HepG2 (cell line): ENCODE results near the gene NOS2. TPM values are rescaled to one million over a fixed set of nuclear protein-coding genes. Genes with fewer than 3 reads are reported as not detected.

Source experiments
- ATAC-seq: fragments of 200-7000 bp; cut with Tn5 transposase; 3 replicates; pipeline ENCODE4 v1.9.1; 2020; ENCODE audit warnings: mild to moderate bottlenecking, moderate library complexity
- BruUV-seq: library from RNA; stranded (reverse); fragments of 400-500 nt; replicated peaks from 2 replicates; lab custom pipeline; 2021; lab: Mats Ljungman, UMichigan
- CTCF ChIA-PET: fragments of 300-600 bp; formaldehyde crosslinking; extraction: SDS; loops from one replicate; lab custom pipeline; 2021; ENCODE audit warnings: low total read pairs, inconsistent platforms, low intra/inter-chr PET ratio; lab: Yijun Ruan, JAX
- POLR2A ChIA-PET: fragments of 350-600 bp; sonication (Branson Sonifier 250); formaldehyde crosslinking; loops from one replicate; lab custom pipeline; 2020; ENCODE audit warnings: antibody characterized with exemption, inconsistent platforms; lab: Yijun Ruan, JAX
- DNase-seq: peaks from one replicate; pipeline ENCODE4 v3.0.0-alpha.2; 2015; ENCODE audit warnings: low spot score
- FAIRE-seq: peaks from 3 replicates; lab custom pipeline; 2011; peaks lifted over from hg19 to GRCh38; lab: Jason Lieb, UNC
- H2AFZ ChIP-seq: one replicate; pipeline ENCODE4 v1.6.1; 2011; ENCODE audit warnings: low read length, inconsistent platforms
- H3K27ac ChIP-seq: fragments of 300-600 bp; 3 replicates; pipeline ENCODE4 v1.8.0; 2011; ENCODE audit warnings: mixed run types, mild to moderate bottlenecking, mixed read lengths, low read length, inconsistent platforms; ENCODE audit not compliant: insufficient read depth; ENCODE audit errors: extremely low read length
- H3K27me3 ChIP-seq, 2 experiments: fragments of 200-600 bp in 1 of 2; 2 replicates in 1 of 2; 3 replicates in 1 of 2; pipeline versions ENCODE4 v1.6.0 to v1.8.0; 2011; ENCODE audit warnings: low read length in 2 of 2, mild to moderate bottlenecking in 2 of 2, moderate library complexity in 2 of 2, inconsistent platforms in 1 of 2; ENCODE audit not compliant: insufficient read depth in 2 of 2, control insufficient read depth in 1 of 2
- H3K36me3 ChIP-seq, 2 experiments: fragments of 200-600 bp in 1 of 2; replicated peaks in 1 of 2; 2 replicates in 1 of 2; 3 replicates in 1 of 2; pipeline versions ENCODE4 v1.5.1 to v1.8.0; 2011; ENCODE audit warnings: low read length in 2 of 2, inconsistent platforms in 1 of 2; ENCODE audit not compliant: insufficient read depth in 2 of 2, control insufficient read depth in 1 of 2
- H3K4me1 ChIP-seq: 2 replicates; pipeline ENCODE4 v1.5.1; 2012; ENCODE audit warnings: low read length, inconsistent platforms; ENCODE audit not compliant: insufficient read depth
- H3K4me2 ChIP-seq: 2 replicates; pipeline ENCODE4 v1.6.0; 2011; ENCODE audit warnings: low read depth, low read length, inconsistent platforms
- H3K4me3 ChIP-seq, 3 experiments: fragments of 200-600 bp in 1 of 3; sonication (generic), shearing (Covaris generic) in 1 of 3; replicated peaks in 1 of 3; 2 replicates each; pipeline ENCODE4 v1.5.1; 2011 to 2016; ENCODE audit warnings: low read length in 3 of 3, inconsistent platforms in 2 of 3, low read depth in 2 of 3, mild to moderate bottlenecking in 2 of 3, control low read depth in 1 of 3, mixed read lengths in 1 of 3; ENCODE audit not compliant: insufficient read depth in 1 of 3
- H3K79me2 ChIP-seq: one replicate; pipeline ENCODE4 v1.6.1; 2011; ENCODE audit warnings: low read length, inconsistent platforms; ENCODE audit not compliant: insufficient read depth
- H3K9ac ChIP-seq: 2 replicates; pipeline ENCODE4 v1.6.0; 2011; ENCODE audit warnings: mild to moderate bottlenecking, low read depth, low read length, inconsistent platforms; ENCODE audit not compliant: insufficient read depth
- H3K9me3 ChIP-seq: 2 replicates; pipeline ENCODE4 v1.5.1; 2012; ENCODE audit warnings: mild to moderate bottlenecking, low read length
- H4K20me1 ChIP-seq: 2 replicates; pipeline ENCODE4 v1.6.0; 2011; ENCODE audit warnings: inconsistent platforms, mild to moderate bottlenecking, low read length, moderate library complexity; ENCODE audit not compliant: insufficient read depth
- HMGA1 ChIP-seq: sonication (generic); formaldehyde crosslinking; conservative IDR thresholded peaks from 2 replicates; pipeline ENCODE4 v1.4.0; 2020; ENCODE audit warnings: missing genetic modification reagents
- MAF1 ChIP-seq: sonication (generic); formaldehyde crosslinking; IDR thresholded peaks from 2 replicates; pipeline ENCODE4 v1.5.0; 2020; ENCODE audit warnings: missing genetic modification reagents, borderline replicate concordance
- PHF5A ChIP-seq: IDR thresholded peaks from one replicate; pipeline ENCODE4 v1.6.1; 2018; ENCODE audit warnings: low read depth, missing genetic modification reagents; ENCODE audit not compliant: unreplicated experiment
- SIN3B ChIP-seq: fragments of 150-350 bp; IDR thresholded peaks from 2 replicates; pipeline ENCODE4 v1.6.1; 2014; ENCODE audit warnings: low read length
- SOX5 ChIP-seq: IDR thresholded peaks from 2 replicates; pipeline ENCODE4 v1.6.1; 2016; ENCODE audit warnings: borderline replicate concordance
- ZNF335 ChIP-seq: sonication (generic); formaldehyde crosslinking; IDR thresholded peaks from 2 replicates; pipeline ENCODE4 v1.4.0; 2020; ENCODE audit warnings: missing genetic modification reagents
- ZNF468 ChIP-seq: sonication (generic); formaldehyde crosslinking; IDR thresholded peaks from 2 replicates; pipeline ENCODE4 v1.8.0; 2022; ENCODE audit warnings: mild to moderate bottlenecking, moderate library complexity, missing genetic modification reagents
- ZSCAN22 ChIP-seq: sonication (generic); formaldehyde crosslinking; IDR thresholded peaks from 2 replicates; pipeline ENCODE4 v1.4.0; 2020; ENCODE audit warnings: mild to moderate bottlenecking, missing genetic modification reagents
- WGBS: methylation state at CpG from one replicate; pipeline ENCODE4 v1.1.6; 2017; ENCODE audit warnings: low lambda C conversion rate; 5-methylcytosine and 5-hydroxymethylcytosine counted together
- in situ Hi-C: cut with HindIII; loops from 2 replicates; pipeline ENCODE4 v1.10.0; 2017; ENCODE audit warnings: low pct_unique_long_range_greater_than_20kb; ENCODE audit not compliant: extremely low pct_ligation_motif_present
- intact Hi-C: fragments of 100-400 bp; cut with micrococcal nuclease; formaldehyde crosslinking; loops from one replicate; pipeline ENCODE4 v1.10.0; 2022; ENCODE audit not compliant: unreplicated experiment
- polyA plus RNA-seq, 8 experiments: library from polyadenylated mRNA; depleted of rRNA in 3 of 8; stranded (reverse) in 7 of 8; unstranded in 1 of 8; fragments of >200 nt; fragmentation: Illumina TruSeq in 4 of 8; extraction: Trizol in 4 of 8; gene quantifications; 2 replicates each; pipeline versions ENCODE4 v1.2.1 to v1.2.3, GENCODE V29; 2011 to 2016; ENCODE audit warnings: low read depth in 4 of 8, missing spikeins in 1 of 8, mixed read lengths in 1 of 8; ENCODE audit not compliant: insufficient read depth in 1 of 8
- total RNA-seq, 5 experiments: library from RNA; depleted of rRNA; stranded (reverse); fragments of >200 nt; fragmentation: Illumina TruSeq; extraction: Trizol; gene quantifications; 2 replicates each; pipeline ENCODE4 v1.2.3, GENCODE V29; 2016; ENCODE audit warnings: low read depth in 1 of 5
- TF ChIP-seq, protein P1 (sequence below): sonication (generic); formaldehyde crosslinking; IDR thresholded peaks from 2 replicates; pipeline ENCODE4 v1.5.0; 2020; ENCODE audit warnings: missing genetic modification reagents
- TF ChIP-seq, protein P2 (sequence below): sonication (generic); formaldehyde crosslinking; IDR thresholded peaks from 2 replicates; pipeline ENCODE4 v1.5.0; 2020; ENCODE audit warnings: mild to moderate bottlenecking, missing genetic modification reagents, moderate library complexity
- TF ChIP-seq, protein P3 (sequence below): conservative IDR thresholded peaks from 2 replicates; pipeline ENCODE4 v1.6.1; 2018; ENCODE audit warnings: missing genetic modification reagents

NOS2 gene
- total and polyA plus RNA-seq, 2 of the 13 experiments (the other 11 are each of a cell fraction or from before 2014, with no cell fraction given), result 0.02 TPM; not detected in 1

DNA sequence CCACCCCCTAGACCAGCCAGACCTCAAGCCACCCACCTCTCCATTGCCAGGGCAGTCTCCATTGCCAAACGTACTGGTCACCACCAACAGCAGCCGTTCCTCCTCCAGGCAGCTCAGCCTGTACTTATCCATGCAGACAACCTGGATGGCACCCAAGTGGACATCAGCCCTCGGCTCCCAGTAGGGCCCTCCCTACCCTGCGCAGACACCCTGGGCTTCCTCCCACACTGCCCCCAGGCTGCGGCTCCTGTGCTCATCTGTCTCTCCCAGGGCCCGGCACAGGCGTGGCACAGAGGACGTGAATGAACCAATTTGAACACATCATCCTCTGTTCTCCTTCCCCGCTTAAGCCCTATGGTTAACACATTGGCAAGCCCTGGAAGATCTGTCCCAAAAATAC is 29.5 kb downstream of the NOS2 start:
- H3K4me3 ChIP-seq, result no peak overlapping the region
- FAIRE-seq (no peak), DNase-seq (no peak), ATAC-seq (no peak)
- POLR2A ChIA-PET, result no interaction called here
- no peaks in the 10 kb centered on the region for H3K36me3 ChIP-seq
- intact Hi-C loops, result no loop called here
- no peak for TF ChIP-seq ZNF335
- TF ChIP-seq, protein P1, sequence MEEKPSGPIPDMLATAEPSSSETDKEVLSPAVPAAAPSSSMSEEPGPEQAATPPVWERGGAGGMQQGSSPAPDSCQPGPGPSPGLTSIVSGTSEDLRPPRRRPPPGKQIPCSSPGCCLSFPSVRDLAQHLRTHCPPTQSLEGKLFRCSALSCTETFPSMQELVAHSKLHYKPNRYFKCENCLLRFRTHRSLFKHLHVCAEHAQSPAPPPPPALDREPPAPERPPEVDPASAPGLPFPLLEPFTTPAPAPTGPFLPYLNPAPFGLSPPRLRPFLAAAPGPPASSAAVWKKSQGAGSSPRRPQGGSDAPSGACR (CRISPR knock-in tag), result no peak
- TF ChIP-seq ZSCAN22 (CRISPR knock-in tag), result no peak
- TF ChIP-seq, protein P2, sequence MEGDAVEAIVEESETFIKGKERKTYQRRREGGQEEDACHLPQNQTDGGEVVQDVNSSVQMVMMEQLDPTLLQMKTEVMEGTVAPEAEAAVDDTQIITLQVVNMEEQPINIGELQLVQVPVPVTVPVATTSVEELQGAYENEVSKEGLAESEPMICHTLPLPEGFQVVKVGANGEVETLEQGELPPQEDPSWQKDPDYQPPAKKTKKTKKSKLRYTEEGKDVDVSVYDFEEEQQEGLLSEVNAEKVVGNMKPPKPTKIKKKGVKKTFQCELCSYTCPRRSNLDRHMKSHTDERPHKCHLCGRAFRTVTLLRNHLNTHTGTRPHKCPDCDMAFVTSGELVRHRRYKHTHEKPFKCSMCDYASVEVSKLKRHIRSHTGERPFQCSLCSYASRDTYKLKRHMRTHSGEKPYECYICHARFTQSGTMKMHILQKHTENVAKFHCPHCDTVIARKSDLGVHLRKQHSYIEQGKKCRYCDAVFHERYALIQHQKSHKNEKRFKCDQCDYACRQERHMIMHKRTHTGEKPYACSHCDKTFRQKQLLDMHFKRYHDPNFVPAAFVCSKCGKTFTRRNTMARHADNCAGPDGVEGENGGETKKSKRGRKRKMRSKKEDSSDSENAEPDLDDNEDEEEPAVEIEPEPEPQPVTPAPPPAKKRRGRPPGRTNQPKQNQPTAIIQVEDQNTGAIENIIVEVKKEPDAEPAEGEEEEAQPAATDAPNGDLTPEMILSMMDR, result no peak
- TF ChIP-seq HMGA1 (CRISPR knock-in tag), result no peak
- TF ChIP-seq SIN3B, result no peak
- no peak for TF ChIP-seq ZNF468 (CRISPR knock-in tag)
- TF ChIP-seq, protein P3, sequence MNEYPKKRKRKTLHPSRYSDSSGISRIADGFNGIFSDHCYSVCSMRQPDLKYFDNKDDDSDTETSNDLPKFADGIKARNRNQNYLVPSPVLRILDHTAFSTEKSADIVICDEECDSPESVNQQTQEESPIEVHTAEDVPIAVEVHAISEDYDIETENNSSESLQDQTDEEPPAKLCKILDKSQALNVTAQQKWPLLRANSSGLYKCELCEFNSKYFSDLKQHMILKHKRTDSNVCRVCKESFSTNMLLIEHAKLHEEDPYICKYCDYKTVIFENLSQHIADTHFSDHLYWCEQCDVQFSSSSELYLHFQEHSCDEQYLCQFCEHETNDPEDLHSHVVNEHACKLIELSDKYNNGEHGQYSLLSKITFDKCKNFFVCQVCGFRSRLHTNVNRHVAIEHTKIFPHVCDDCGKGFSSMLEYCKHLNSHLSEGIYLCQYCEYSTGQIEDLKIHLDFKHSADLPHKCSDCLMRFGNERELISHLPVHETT (CRISPR knock-in tag), result no peak
- no peak for TF ChIP-seq PHF5A (CRISPR knock-in tag)
- TF ChIP-seq SOX5 (CRISPR knock-in tag), result no peak
- TF ChIP-seq MAF1 (CRISPR knock-in tag), result no peak
- no peak overlapping the region for H3K9ac ChIP-seq
- WGBS, result 50% methylated on average over 7 of the region's 9 CpGs
- no peak overlapping the region for H3K4me2 ChIP-seq
- 0 out of 5 replicates have a peak, but pooled peaks cover 0 to 7% of the 10 kb centered on the region in 2 experiments for H3K27me3 ChIP-seq
- no peaks in the 10 kb centered on the region for H4K20me1 ChIP-seq
- CTCF ChIA-PET, result no interaction called here
- H2AFZ ChIP-seq, result no peak overlapping the region
- in situ Hi-C loops, result loop anchor here (10.0 kb wide), 1 partner anchor 56 kb away; no protein-coding TSS in a partner anchor
- H3K79me2 ChIP-seq, result no peaks in the 10 kb centered on the region
- no peak overlapping the region for H3K27ac ChIP-seq
- no TSS peak for BruUV-seq
- no peaks in the 10 kb centered on the region for H3K4me1 ChIP-seq
- no peaks in the 10 kb centered on the region for H3K9me3 ChIP-seq
